ENCODE measurements around the gene GBE1. TPM values are rescaled to one million over a fixed set of nuclear protein-coding genes. Genes with fewer than 3 reads are reported as not detected.
A peak's percentile ranks its signal among the peaks of the same experiment; 100 is the strongest.

The GBE1 gene
- total RNA-seq, 1 donor from 2014 or later = 34.4 TPM

DNA sequence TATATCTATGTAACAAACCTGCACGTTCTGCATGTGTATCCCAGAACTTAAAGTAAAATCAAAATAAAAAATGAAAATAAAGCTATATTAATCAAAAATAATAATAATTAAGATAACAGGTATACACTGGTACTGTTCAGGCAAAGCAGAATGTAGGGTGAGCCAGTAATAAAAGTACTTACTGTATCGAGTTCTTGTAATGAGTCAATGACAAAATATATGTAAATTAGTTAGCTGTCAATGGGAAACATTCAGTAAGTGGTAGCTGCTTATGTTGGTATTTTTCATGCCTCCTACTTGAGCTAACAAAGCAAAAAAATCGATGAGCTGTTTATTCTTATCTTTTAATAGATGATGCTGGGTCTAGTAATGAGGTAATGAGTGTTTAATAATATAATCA is 93.2 kb downstream of the GBE1 start:
- H3F3A ChIP-seq (ENCODE audit: low read depth) = no peaks in the 10 kb centered on the region
- Mint-ChIP-seq H3K27me3 (ENCODE audit: insufficient read depth, low read depth) (no peaks in the 10 kb centered on the region), H3K9me3 (no peaks in the 10 kb centered on the region), H3K4me3 (no peak overlapping the region), H3K4me1 (no peaks in the 10 kb centered on the region), H3K27ac (no peak overlapping the region), H3K36me3 (peaks cover 5% of the 10 kb centered on the region)
- no peak overlapping the region for H3K4me2 ChIP-seq
- no peaks in the 10 kb centered on the region for H3K79me2 ChIP-seq (ENCODE audit: low read depth)
- DNase-seq (ENCODE audit: low spot score) = no peak
- H3K4me1 ChIP-seq = peaks cover 13% of the 10 kb centered on the region
- H2AFZ ChIP-seq (replicated peaks) = no peak overlapping the region
- H3K27me3 ChIP-seq = no peaks in the 10 kb centered on the region
- no peak overlapping the region for H3K4me3 ChIP-seq
- no peaks in the 10 kb centered on the region for H4K20me1 ChIP-seq (ENCODE audit: low read depth)
- no peak overlapping the region for H3K9ac ChIP-seq
- no peak overlapping the region for H3K27ac ChIP-seq
- H3K36me3 ChIP-seq = no peaks in the 10 kb centered on the region
- H3K9me3 ChIP-seq (ENCODE audit: low read depth) = no peaks in the 10 kb centered on the region
- TF ChIP-seq EZH2 (IDR thresholded peaks at IDR 0.05) (no peak), EZH2phosphoT487 (IDR thresholded peaks at IDR 0.05) (no peak)
- TF ChIP-seq, protein P1, sequence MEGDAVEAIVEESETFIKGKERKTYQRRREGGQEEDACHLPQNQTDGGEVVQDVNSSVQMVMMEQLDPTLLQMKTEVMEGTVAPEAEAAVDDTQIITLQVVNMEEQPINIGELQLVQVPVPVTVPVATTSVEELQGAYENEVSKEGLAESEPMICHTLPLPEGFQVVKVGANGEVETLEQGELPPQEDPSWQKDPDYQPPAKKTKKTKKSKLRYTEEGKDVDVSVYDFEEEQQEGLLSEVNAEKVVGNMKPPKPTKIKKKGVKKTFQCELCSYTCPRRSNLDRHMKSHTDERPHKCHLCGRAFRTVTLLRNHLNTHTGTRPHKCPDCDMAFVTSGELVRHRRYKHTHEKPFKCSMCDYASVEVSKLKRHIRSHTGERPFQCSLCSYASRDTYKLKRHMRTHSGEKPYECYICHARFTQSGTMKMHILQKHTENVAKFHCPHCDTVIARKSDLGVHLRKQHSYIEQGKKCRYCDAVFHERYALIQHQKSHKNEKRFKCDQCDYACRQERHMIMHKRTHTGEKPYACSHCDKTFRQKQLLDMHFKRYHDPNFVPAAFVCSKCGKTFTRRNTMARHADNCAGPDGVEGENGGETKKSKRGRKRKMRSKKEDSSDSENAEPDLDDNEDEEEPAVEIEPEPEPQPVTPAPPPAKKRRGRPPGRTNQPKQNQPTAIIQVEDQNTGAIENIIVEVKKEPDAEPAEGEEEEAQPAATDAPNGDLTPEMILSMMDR (IDR thresholded peaks at IDR 0.05) = no peak

DNA sequence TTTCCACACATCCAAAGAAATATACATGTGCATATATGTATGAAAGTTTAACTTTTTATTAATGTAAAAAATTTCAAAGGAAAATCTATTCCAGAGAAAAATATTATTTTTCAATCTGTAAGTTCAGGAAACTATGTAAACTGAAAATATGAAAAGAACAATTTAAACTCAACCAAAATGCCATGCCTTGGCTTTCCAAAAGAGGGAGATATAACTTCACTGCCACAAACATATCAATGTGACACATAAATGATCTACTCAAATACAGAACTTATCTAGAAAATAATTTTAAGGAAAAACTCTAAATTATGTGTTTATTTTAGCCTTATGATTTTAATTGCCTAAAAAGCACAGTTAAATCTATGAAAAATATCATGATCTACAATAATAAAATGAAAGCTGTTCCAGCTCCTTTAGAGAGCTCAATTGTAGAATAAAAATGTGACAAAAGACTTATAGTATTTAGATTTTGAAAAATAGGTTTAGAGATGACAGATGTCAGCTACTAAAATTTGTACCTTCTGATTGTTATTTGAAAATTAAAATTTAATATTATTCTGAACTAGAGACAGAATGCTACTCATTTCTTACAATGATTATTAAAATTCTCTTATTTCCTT is 94.8 kb downstream of the GBE1 start:
- Mint-ChIP-seq H3K4me3 (no peak overlapping the region), H3K9me3 (no peaks in the 10 kb centered on the region), H3K36me3 (peaks cover 5% of the 10 kb centered on the region), H3K27me3 (ENCODE audit: insufficient read depth, low read depth) (no peaks in the 10 kb centered on the region), H3K4me1 (no peaks in the 10 kb centered on the region), H3K27ac (no peak overlapping the region)
- Histone ChIP-seq H3K36me3 (no peaks in the 10 kb centered on the region), H3K9ac (no peak overlapping the region), H3K4me1 (peaks cover 13% of the 10 kb centered on the region), H4K20me1 (ENCODE audit: low read depth) (no peaks in the 10 kb centered on the region), H3F3A (ENCODE audit: low read depth) (no peaks in the 10 kb centered on the region), H3K9me3 (ENCODE audit: low read depth) (no peaks in the 10 kb centered on the region), H3K79me2 (ENCODE audit: low read depth) (no peaks in the 10 kb centered on the region), H3K27ac (no peak overlapping the region), H3K4me2 (no peak overlapping the region), H3K4me3 (no peak overlapping the region), H2AFZ (replicated peaks) (no peak overlapping the region), H3K27me3 (no peaks in the 10 kb centered on the region)
- no peak for TF ChIP-seq EZH2phosphoT487 (IDR thresholded peaks at IDR 0.05)
- TF ChIP-seq, protein P1 (IDR thresholded peaks at IDR 0.05) = peak; percentile 75
- no peak for TF ChIP-seq EZH2 (IDR thresholded peaks at IDR 0.05)
- no peak for DNase-seq (ENCODE audit: low spot score)

DNA sequence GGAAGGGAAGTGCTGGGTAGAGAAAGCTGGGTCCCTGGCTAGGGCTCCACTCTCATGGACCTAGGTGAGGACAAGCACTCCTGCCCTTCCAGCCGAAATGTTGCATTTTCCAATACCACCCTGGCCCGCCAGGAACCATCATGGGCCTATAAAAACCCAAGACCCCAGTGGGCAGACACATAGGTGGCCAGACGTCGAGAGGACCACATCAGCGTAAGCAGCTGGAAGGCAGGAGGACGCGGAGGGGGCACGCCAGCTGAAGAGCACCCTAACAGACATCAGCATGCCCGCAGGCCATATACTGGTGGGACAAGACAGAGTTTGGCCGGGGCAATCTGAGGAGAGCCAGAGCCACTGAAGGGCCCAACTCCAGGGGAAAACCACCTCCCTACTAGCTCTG is 98.3 kb downstream of the GBE1 start:
- Histone ChIP-seq H4K20me1 (ENCODE audit: low read depth) (no peaks in the 10 kb centered on the region), H3K27me3 (no peaks in the 10 kb centered on the region), H3K79me2 (ENCODE audit: low read depth) (no peaks in the 10 kb centered on the region), H3K36me3 (no peaks in the 10 kb centered on the region), H3K4me2 (no peak overlapping the region), H3F3A (ENCODE audit: low read depth) (no peaks in the 10 kb centered on the region), H3K27ac (no peak overlapping the region), H3K4me3 (no peak overlapping the region), H3K9me3 (ENCODE audit: low read depth) (no peaks in the 10 kb centered on the region), H2AFZ (replicated peaks) (no peak overlapping the region), H3K9ac (no peak overlapping the region), H3K4me1 (peaks cover 5% of the 10 kb centered on the region)
- no peak for DNase-seq (ENCODE audit: low spot score)
- TF ChIP-seq EZH2phosphoT487 (IDR thresholded peaks at IDR 0.05) (no peak), EZH2 (IDR thresholded peaks at IDR 0.05) (no peak)
- TF ChIP-seq, protein P1 (IDR thresholded peaks at IDR 0.05) = no peak
- no peak overlapping the region for H3K4me3 Mint-ChIP-seq
- no peak overlapping the region for H3K27ac Mint-ChIP-seq
- H3K9me3 Mint-ChIP-seq = no peaks in the 10 kb centered on the region
- H3K36me3 Mint-ChIP-seq = peaks cover 5% of the 10 kb centered on the region
- H3K4me1 Mint-ChIP-seq = peaks cover 2% of the 10 kb centered on the region
- H3K27me3 Mint-ChIP-seq (ENCODE audit: insufficient read depth, low read depth) = no peaks in the 10 kb centered on the region

All from neural progenitor cell (in vitro differentiated cells).